ENCODE data around the gene NTRK2. TPM values are rescaled to one million over a fixed set of nuclear protein-coding genes. Genes with fewer than 3 reads are reported as not detected.

Gene NTRK2
- total RNA-seq, 1 experiment from 2014 or later = not detected

GRCh38 chr9:84834426-84834825 lies 164.9 kb downstream of the NTRK2 start:
- H3K79me2 ChIP-seq (ENCODE audit: low read depth) = no peaks in the 10 kb centered on the region
- BruUV-seq (replicated peaks) = no TSS peak
- H3F3A ChIP-seq (ENCODE audit: insufficient read depth, low read depth) = no peaks in the 10 kb centered on the region
- H3K9me3 ChIP-seq (ENCODE audit: insufficient read depth, low read depth) = no peaks in the 10 kb centered on the region
- no peak for DNase-seq
- intact Hi-C loops (cut with micrococcal nuclease; ENCODE audit: unreplicated experiment) = no loop called here
- H3K4me3 ChIP-seq = no peak overlapping the region
- no peaks in the 10 kb centered on the region for H3K4me1 ChIP-seq (replicated peaks; ENCODE audit: insufficient read depth)
- no peak overlapping the region for H3K4me2 ChIP-seq
- no peak overlapping the region for H3K27ac ChIP-seq
- no peak overlapping the region for H2AFZ ChIP-seq
- TF ChIP-seq, protein P1, sequence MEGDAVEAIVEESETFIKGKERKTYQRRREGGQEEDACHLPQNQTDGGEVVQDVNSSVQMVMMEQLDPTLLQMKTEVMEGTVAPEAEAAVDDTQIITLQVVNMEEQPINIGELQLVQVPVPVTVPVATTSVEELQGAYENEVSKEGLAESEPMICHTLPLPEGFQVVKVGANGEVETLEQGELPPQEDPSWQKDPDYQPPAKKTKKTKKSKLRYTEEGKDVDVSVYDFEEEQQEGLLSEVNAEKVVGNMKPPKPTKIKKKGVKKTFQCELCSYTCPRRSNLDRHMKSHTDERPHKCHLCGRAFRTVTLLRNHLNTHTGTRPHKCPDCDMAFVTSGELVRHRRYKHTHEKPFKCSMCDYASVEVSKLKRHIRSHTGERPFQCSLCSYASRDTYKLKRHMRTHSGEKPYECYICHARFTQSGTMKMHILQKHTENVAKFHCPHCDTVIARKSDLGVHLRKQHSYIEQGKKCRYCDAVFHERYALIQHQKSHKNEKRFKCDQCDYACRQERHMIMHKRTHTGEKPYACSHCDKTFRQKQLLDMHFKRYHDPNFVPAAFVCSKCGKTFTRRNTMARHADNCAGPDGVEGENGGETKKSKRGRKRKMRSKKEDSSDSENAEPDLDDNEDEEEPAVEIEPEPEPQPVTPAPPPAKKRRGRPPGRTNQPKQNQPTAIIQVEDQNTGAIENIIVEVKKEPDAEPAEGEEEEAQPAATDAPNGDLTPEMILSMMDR (conservative IDR thresholded peaks at IDR 0.05) = no peak
- no peak for TF ChIP-seq EZH2 (IDR thresholded peaks at IDR 0.05; ENCODE audit: low read depth)
- no peaks in the 10 kb centered on the region for H3K36me3 ChIP-seq (ENCODE audit: low read depth)
- no peaks in the 10 kb centered on the region for H3K9me2 ChIP-seq (ENCODE audit: insufficient read depth)
- CTCF ChIA-PET = no interaction called here
- POLR2A ChIA-PET (ENCODE audit: unreplicated experiment) = no interaction called here
- H4K20me1 ChIP-seq (ENCODE audit: insufficient read depth) = no peaks in the 10 kb centered on the region
- no peaks in the 10 kb centered on the region for H3K27me3 ChIP-seq (ENCODE audit: insufficient read depth, low read depth)

DNA sequence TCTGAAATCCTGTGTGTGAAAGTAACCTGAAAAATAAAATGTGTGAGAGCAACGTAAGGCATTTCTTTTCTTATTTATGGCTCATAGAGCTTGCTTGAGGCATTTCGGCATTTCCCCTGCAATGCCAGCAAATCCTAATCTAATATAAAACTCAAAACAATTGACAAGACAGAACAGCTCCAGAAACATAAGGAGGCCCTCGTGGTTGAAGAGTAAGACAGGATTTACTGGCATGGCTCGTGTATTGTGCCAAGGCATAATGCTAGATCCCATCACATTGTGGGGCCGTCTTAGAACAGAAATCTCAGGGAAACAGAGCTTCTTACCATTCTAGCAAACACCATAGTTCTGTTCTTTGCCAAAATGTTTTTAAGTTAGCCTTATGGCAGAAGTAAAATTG lies 166.2 kb downstream of the NTRK2 start:
- POLR2A ChIA-PET (ENCODE audit: unreplicated experiment) = no interaction called here
- Histone ChIP-seq H3K4me2 (no peak overlapping the region), H3K27ac (no peak overlapping the region), H2AFZ (no peak overlapping the region), H4K20me1 (ENCODE audit: insufficient read depth) (no peaks in the 10 kb centered on the region), H3K9me2 (ENCODE audit: insufficient read depth) (no peaks in the 10 kb centered on the region), H3K4me3 (no peak overlapping the region), H3K36me3 (ENCODE audit: low read depth) (no peaks in the 10 kb centered on the region), H3K9me3 (ENCODE audit: insufficient read depth, low read depth) (no peaks in the 10 kb centered on the region), H3K79me2 (ENCODE audit: low read depth) (no peaks in the 10 kb centered on the region), H3K27me3 (ENCODE audit: insufficient read depth, low read depth) (no peaks in the 10 kb centered on the region), H3F3A (ENCODE audit: insufficient read depth, low read depth) (no peaks in the 10 kb centered on the region), H3K4me1 (replicated peaks; ENCODE audit: insufficient read depth) (no peaks in the 10 kb centered on the region)
- intact Hi-C loops (cut with micrococcal nuclease; ENCODE audit: unreplicated experiment) = no loop called here
- DNase-seq = no peak
- no TSS peak for BruUV-seq (replicated peaks)
- TF ChIP-seq, protein P1 (conservative IDR thresholded peaks at IDR 0.05) = no peak
- no peak for TF ChIP-seq EZH2 (IDR thresholded peaks at IDR 0.05; ENCODE audit: low read depth)
- CTCF ChIA-PET = no interaction called here

DNA sequence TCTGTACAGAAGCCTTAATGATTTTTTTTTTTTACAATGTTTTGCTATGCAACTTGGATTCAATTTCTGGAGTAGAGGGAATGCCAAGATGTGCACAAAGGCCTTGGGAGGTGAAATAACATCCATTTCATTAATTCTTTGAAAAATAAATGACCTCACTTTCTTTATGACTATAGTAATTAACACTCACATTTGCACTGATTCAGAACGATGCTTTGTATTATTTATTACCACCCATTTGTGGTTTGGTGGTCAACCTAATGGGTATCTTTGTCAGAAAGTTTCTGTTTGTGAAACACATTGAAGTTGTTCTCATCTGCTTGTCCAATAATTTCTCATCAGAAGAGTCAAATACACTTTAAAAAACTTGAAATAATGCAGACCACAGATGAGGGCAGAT lies 169.3 kb downstream of the NTRK2 start:
- intact Hi-C loops (cut with micrococcal nuclease; ENCODE audit: unreplicated experiment) = no loop called here
- Histone ChIP-seq H2AFZ (no peak overlapping the region), H3K27me3 (ENCODE audit: insufficient read depth, low read depth) (peaks cover 5% of the 10 kb centered on the region; the same call in 1 of the 2 replicates), H3F3A (ENCODE audit: insufficient read depth, low read depth) (no peaks in the 10 kb centered on the region), H3K27ac (no peak overlapping the region), H3K4me3 (no peak overlapping the region), H4K20me1 (ENCODE audit: insufficient read depth) (no peaks in the 10 kb centered on the region), H3K9me2 (ENCODE audit: insufficient read depth) (no peaks in the 10 kb centered on the region), H3K4me1 (replicated peaks; ENCODE audit: insufficient read depth) (no peaks in the 10 kb centered on the region), H3K4me2 (no peak overlapping the region), H3K79me2 (ENCODE audit: low read depth) (no peaks in the 10 kb centered on the region), H3K36me3 (ENCODE audit: low read depth) (no peaks in the 10 kb centered on the region), H3K9me3 (ENCODE audit: insufficient read depth, low read depth) (no peaks in the 10 kb centered on the region)
- ChIA-PET CTCF (no interaction called here), POLR2A (ENCODE audit: unreplicated experiment) (no interaction called here)
- no peak for DNase-seq
- BruUV-seq (replicated peaks) = no TSS peak
- TF ChIP-seq, protein P1 (conservative IDR thresholded peaks at IDR 0.05) = no peak
- TF ChIP-seq EZH2 (IDR thresholded peaks at IDR 0.05; ENCODE audit: low read depth) = no peak
